M059J (cell line): ENCODE results near the gene ATP9B. TPM values are rescaled to one million over a fixed set of nuclear protein-coding genes. Genes with fewer than 3 reads are reported as not detected.
A peak's percentile ranks its signal among the peaks of the same experiment; 100 is the strongest.

Experiments used
- DNase-seq: peaks from one replicate; pipeline ENCODE4 v3.0.0-alpha.2; 2012; ENCODE audit warnings: low read depth
- total RNA-seq: library from RNA; depleted of rRNA; stranded (reverse); fragments of >200 nt; shearing (Covaris generic); gene quantifications from 2 replicates; pipeline ENCODE4 v1.2.3, GENCODE V29; 2014; rRNA removed

Gene ATP9B
- total RNA-seq, result 10.8 and 11.6 TPM in 2 replicates

- DNase-seq, result peak; percentile 91
Observed at GRCh38 chr18:79068937-79069716, at the start of gene ATP9B. TSS of gene ATP9B (plus strand) at chr18:79069394. CDS start at chr18:79069411, 17 bp downstream.

- DNase-seq, result no peak
Observed at GRCh38 chr18:79019881-79020280, 49.3 kb upstream of the ATP9B start.

DNA sequence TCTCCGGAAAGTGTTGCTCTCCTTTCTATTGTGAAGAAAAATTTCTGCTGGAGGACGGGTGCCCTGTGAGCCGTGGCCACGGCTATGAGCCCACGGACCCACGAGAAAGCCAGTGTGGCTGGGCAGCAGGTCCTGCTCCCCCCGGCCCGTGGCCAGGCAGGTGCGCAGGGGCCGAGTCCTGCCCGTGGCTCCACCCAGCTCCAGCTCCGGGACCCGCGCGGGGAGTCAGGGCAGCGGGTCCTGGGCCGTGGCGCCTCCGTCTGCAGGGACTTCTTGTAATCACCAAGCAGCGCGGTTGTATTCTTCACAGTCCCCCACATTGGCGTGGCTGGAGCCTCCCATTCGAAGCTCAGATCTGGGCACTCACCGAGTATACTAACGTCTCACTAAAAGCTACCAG, 46.6 kb upstream of the ATP9B start:
- no peak for DNase-seq

- DNase-seq, result no peak
Observed at GRCh38 chr18:79026491-79026890, 42.7 kb upstream of the ATP9B start.

GRCh38 chr18:79030680-79031079, 38.5 kb upstream of the ATP9B start:
- DNase-seq, result no peak

- DNase-seq, result no peak
Observed at GRCh38 chr18:79042276-79042675, 26.9 kb upstream of the ATP9B start.

DNA sequence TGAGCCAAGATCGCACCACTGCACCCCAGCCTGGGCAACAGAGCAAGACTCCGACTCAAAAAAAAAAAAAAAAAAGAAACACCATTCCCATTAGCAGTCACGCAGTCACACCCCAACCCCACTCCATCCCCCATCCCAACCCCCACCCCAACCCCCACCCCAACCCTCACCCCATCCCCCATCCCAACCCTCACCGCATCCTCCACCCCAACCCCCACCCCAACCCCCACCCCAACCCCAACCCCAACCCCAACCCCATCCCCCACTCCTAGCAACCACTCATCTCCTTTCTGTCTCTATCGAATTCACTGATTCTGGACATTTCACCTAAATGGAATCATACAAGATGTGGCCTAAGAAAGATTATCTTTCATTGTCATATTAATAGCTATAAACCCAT, 25.9 kb upstream of the ATP9B start:
- DNase-seq, result no peak

GRCh38 chr18:79046522-79046921, 22.7 kb upstream of the ATP9B start:
- DNase-seq, result no peak

DNA sequence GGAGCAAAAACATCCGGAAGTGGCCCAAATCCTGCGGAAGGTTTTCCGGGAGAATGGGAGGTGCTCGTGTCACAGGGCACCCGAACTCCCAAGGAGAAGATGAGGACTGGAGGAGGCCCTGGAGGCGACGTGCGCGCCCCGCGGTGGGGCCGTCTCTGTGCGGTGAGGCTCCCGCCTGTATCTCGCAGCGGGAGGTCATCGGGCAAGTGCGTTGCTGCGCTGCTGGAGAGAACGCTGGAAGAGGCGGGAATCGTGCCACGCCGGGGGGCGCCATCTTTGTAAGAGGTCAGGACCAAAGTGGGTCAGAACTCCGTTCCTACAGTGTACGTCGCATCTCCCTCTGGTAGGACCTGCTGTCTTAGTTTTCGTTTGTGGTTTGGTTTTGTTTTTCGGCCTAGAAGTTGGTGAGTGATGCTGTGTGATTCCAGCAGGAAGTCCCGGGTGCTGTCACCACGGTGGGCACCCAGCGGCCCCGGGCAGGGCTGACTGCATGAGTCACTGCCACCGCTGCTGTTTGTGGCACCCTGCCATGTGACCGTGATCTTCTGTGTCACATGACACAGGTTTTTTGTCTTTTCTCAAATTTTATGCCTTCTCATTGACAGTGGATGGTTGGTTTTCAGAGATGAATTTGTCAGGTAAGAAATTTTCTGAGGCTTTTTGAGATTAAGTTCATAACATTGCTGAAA, 21.5 kb upstream of the ATP9B start:
- DNase-seq, result peak; percentile 44

DNA sequence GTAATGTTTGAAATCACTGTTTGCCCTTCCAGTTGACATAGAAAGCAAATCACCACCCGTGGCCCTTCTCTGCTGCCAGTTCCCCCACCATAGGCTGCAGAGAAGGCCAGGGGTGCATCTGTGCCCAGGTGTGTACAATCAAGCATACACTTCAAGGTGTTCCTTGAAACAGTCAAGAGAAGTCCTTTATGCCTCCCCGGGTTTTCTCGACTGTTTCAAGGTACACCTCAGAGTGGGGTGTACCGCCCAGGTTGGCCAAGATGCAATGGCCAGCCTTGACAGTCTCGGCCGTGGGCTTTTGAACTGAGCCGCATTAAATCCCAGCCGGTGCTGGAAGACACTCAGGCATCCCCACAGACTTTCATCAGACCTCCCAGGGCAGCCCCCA, 21.0 kb upstream of the ATP9B start:
- DNase-seq, result no peak

DNA sequence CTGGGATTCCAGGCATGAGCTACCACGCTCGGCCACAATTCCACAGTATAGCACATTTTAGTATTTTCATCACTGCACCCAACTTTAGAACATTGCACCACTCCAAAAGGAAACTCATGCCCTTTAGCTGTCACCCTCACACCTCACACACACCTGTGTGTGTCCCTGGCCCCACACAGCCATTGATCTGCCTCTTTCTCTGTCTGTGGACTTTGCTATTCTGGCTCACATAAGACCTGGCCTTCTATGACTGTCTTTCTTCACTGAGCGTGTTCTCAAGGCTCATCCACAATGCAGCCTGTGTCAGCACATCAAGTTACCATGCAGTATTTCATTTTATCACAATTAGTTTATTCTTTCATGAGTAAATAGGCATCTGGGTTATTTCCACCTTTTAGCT, 19.7 kb upstream of the ATP9B start:
- no peak for DNase-seq

DNA sequence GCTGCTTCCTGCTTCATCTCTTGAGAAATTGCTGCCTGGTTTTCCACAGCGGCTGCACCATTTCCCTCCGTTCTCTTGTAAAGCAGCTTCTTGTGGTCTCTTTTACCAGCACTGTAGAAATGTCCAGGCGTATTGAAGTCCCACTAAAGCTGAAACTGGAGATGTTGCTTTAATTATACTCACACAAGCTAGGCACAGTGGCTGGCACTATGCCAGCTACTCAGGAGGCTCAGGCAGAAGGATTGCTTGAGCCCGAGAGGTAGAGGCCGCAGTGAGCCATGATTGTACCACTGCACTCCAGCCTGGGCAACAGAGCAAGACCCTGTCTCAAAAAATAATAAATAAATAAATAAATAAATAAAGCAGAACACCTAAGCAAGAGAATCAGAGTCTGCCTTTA, 19.2 kb upstream of the ATP9B start:
- DNase-seq, result no peak

GRCh38 chr18:79056827-79057367, 12.3 kb upstream of the ATP9B start:
- DNase-seq, result no peak

GRCh38 chr18:79058007-79058406, 11.2 kb upstream of the ATP9B start:
- DNase-seq, result no peak

- DNase-seq, result peak; percentile 21
Observed at GRCh38 chr18:79062806-79063205, 6.4 kb upstream of the ATP9B start.

DNA sequence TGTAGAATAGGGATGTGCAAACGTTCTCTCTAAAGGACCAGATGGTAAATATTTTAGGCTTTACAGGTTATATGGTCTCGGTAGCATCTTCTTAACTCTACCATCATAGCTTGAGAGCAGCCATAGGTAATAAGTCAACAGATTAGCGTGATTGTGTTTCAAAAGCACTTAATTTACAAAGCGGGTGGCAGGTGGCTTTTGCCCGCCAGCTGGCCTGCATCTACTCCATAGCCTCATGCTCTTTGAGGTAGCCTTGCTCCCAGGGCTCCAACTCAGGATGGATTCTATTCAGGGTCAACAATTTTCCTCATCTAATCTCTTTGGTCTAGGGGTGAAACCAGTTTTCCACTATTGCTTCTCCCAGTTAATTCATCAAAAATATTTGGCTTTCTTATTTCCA, 5.0 kb upstream of the ATP9B start:
- no peak for DNase-seq

- no peak for DNase-seq
Observed at GRCh38 chr18:79065802-79066201, 3.4 kb upstream of the ATP9B start.

- no peak for DNase-seq
Observed at GRCh38 chr18:79067611-79068010, 1.6 kb upstream of the ATP9B start.

DNA sequence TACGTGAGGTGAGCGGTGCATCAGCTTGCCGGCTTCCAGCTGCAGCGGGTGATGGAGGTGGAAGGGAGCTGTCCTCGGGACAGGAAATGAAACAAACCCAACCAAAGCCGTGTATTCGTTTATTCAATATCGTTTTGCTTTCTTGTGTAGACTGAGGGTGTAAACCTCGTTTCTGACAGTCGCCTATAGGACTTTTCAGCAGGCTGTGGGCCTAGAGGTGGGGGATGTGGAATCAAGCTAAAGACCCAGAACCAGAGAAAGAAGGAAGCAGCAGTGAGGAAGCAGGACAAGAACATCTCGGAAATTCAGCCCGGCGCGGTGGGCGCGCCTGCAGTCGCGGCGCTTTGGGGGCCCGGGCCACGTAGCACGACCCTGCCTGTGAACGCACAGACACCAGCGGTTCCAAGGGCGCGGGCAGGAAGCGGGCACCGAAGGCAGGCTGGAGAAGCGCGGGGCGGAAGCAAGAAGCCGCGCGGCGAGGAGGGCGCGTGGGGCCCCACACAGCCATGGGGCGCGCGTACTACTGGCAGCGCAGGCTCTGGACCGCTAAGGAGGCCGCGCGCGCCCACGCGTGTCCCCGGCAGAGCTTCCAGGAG, 755 bp upstream of the ATP9B start:
- no peak for DNase-seq

- DNase-seq, result no peak
Observed at GRCh38 chr18:79069717-79070151, 540 bp downstream of the ATP9B start.

DNA sequence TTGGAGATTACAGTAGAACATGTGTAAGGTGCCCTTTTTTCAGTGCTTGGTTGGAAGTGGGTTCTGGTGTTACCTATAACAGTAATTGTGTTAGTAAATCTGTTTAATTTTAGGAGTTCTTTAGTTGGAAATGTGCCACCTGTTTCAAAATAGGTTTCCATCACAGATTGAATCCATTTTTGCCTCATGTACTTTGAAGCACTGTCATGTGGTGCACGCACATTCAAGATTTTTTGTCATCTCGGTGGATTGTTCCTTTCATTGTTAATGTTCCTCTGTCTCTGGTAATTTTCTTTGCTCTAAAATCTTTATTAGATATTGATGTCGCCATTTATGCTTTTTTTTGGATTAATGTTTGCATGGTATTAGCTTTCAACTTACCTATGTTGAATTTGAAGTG, 1.3 kb downstream of the ATP9B start:
- no peak for DNase-seq

GRCh38 chr18:79071037-79071436, 1.8 kb downstream of the ATP9B start:
- no peak for DNase-seq
